ENCODE data around the gene FLT4.

DNA sequence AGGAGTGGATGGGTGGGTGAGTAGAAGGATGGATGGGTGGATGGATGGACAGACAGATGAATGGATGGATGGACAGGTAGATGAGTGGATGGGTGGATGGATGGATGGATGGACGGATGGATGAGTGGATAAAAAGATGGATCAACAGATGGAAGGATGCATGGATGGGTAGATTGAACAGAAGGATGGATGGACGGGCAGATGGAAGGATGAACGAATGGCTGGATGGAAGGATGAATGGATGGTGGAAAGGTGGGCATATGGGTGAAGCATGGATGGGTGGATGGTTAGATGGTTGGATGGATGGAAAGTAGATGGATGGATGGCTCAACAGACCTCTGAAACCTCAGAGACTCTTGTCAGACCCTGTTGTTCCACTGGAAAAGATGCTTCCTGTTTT is 10.1 kb downstream of the FLT4 start:
- no peak for TF ChIP-seq SIN3A (IDR thresholded peaks at IDR 0.05; ENCODE audit: borderline replicate concordance, insufficient read depth, low read depth, low read length)
- TF ChIP-seq, protein P1, sequence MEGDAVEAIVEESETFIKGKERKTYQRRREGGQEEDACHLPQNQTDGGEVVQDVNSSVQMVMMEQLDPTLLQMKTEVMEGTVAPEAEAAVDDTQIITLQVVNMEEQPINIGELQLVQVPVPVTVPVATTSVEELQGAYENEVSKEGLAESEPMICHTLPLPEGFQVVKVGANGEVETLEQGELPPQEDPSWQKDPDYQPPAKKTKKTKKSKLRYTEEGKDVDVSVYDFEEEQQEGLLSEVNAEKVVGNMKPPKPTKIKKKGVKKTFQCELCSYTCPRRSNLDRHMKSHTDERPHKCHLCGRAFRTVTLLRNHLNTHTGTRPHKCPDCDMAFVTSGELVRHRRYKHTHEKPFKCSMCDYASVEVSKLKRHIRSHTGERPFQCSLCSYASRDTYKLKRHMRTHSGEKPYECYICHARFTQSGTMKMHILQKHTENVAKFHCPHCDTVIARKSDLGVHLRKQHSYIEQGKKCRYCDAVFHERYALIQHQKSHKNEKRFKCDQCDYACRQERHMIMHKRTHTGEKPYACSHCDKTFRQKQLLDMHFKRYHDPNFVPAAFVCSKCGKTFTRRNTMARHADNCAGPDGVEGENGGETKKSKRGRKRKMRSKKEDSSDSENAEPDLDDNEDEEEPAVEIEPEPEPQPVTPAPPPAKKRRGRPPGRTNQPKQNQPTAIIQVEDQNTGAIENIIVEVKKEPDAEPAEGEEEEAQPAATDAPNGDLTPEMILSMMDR (IDR thresholded peaks at IDR 0.05) = no peak
